Choroid plexus epithelial cell (primary cell): ENCODE results near the gene ALOX5AP.

Source experiments
- DNase-seq: peaks from one replicate; pipeline ENCODE4 v3.0.0-alpha.2; 2010; ENCODE audit warnings: low read depth
- H3K4me3 ChIP-seq: 2 replicates; pipeline ENCODE4 v1.5.1; 2011; ENCODE audit warnings: low read depth, mild to moderate bottlenecking, control low read depth, low read length, moderate library complexity
- TF ChIP-seq, protein P1 (sequence below): conservative IDR thresholded peaks from 2 replicates; pipeline ENCODE4 v1.5.1; 2011; ENCODE audit warnings: low read depth, mild to moderate bottlenecking, control low read depth, inconsistent platforms, low read length, moderate library complexity

The ALOX5AP gene

DNA sequence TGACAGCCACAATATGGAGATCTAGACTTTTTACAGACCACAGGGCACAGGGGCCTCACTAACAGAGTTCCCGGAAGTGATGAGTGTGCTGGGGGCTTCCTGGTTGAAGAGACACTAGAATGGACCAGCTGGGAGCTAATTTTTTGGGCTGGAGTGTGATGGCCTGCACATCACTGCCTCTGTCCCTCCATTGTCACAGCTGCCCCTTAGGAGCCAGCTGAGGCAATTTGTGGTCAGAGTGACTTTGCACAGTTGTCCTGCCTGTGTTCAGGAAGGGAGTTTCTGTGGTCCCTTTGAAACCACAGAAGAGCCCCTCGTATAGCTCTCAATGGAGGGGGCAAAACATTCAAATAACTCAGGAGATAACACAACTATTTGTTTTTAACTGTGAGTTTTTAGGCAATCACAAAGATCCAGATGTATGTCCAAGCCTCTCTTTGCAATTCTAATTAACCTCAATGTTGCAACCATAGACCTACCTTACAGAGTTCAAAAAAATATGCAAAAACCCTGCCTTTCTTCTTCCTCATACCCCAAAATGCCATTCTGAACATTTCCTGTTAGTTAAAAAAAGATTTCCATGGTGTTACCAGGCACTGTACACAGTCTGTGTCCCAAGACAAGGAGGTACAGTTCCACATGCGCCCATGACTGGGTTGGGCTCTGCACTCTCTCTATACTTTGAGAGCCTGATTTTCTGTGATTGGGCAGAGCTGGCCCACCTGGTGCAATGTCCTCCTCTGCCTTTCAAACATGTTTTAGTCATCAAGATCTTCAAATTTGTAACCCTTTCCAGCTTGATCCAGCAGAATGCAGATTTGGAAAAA is 2.4 kb downstream of the ALOX5AP start:
- no peak for DNase-seq
- TF ChIP-seq, protein P1, sequence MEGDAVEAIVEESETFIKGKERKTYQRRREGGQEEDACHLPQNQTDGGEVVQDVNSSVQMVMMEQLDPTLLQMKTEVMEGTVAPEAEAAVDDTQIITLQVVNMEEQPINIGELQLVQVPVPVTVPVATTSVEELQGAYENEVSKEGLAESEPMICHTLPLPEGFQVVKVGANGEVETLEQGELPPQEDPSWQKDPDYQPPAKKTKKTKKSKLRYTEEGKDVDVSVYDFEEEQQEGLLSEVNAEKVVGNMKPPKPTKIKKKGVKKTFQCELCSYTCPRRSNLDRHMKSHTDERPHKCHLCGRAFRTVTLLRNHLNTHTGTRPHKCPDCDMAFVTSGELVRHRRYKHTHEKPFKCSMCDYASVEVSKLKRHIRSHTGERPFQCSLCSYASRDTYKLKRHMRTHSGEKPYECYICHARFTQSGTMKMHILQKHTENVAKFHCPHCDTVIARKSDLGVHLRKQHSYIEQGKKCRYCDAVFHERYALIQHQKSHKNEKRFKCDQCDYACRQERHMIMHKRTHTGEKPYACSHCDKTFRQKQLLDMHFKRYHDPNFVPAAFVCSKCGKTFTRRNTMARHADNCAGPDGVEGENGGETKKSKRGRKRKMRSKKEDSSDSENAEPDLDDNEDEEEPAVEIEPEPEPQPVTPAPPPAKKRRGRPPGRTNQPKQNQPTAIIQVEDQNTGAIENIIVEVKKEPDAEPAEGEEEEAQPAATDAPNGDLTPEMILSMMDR, result no peak
- H3K4me3 ChIP-seq, result no peak overlapping the region

- no peak for DNase-seq
- no peak overlapping the region for H3K4me3 ChIP-seq
- TF ChIP-seq, protein P1, result no peak
These were observed 3.3 kb downstream of the ALOX5AP start for GRCh38 chr13:30738526-30739236.

GRCh38 chr13:30739237-30739528 is 3.8 kb downstream of the ALOX5AP start:
- no peak overlapping the region for H3K4me3 ChIP-seq
- TF ChIP-seq, protein P1, result no peak
- DNase-seq, result no peak

DNA sequence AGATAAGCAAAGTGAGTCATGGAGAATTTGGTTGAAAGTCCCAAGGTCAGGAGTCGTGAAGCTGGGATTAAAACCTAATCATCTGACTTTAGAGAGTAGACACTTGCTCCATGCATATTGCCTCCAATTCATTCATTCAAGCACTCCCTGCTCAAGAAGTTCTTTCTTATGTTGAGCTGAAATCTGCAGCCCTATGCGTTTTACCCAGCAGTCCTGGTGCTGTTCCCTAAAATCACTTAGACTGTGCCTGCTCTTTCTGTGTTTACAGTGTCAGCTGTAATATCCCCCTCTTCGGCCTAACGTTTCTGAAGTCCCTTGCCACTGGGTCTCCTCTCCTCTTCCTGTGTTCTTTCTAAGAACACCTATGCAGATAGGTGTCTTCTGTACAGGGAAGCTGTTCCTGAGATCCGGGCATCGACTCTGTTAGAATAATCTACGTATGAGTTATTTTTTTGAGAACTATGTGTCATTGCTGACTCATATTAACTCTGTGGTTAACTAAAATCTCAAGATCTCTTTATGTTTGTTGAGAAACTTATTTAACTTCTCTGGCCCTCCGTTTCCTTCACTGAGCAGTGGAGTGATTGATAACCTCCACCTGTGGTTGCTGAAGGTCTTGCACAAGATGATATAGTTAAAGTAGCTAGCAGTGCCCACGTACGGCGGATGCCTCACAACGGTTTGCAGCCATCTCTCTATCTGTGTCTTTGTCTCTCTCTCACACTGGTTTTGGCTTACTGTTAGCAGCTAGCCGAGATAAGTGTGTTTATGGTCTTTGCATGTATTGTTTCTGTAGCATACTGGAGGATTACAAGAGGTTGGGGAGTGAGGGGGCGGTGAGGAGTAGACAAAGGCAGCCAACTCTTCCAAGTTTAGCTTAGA is 4.7 kb downstream of the ALOX5AP start:
- TF ChIP-seq, protein P1, result no peak
- peak overlapping the region; percentile 9 for H3K4me3 ChIP-seq
- peak; percentile 83 for DNase-seq

GRCh38 chr13:30742901-30743300 is 7.6 kb downstream of the ALOX5AP start:
- TF ChIP-seq, protein P1, result no peak
- DNase-seq, result no peak
- H3K4me3 ChIP-seq, result no peak overlapping the region

GRCh38 chr13:30743319-30744055 is 8.1 kb downstream of the ALOX5AP start:
- peak; percentile 98 for DNase-seq
- TF ChIP-seq, protein P1, result peak; percentile 16
- H3K4me3 ChIP-seq, result no peak overlapping the region
